ENCODE measurements around the gene LGALS1.
"Not testable (repeated sequence)": the region's sequence is repeated elsewhere in the genome, so short reads cannot be mapped to it uniquely, and the experiment has no call there.

Gene LGALS1

DNA sequence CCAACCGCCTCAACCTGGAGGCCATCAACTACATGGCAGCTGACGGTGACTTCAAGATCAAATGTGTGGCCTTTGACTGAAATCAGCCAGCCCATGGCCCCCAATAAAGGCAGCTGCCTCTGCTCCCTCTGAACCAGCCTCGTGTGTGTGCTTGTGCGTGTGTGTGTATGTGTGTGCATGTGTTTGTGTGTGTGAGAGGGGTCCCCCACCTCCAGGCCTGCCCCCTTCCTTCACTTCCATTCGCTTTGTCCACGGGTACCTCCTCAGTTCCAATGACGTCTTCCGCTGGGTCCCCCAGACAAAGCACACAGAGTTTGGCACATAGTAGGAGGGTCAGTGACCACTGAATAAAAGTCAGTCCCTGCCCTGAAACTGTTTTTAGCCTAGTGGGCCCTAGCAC lies 4.2 kb downstream of the LGALS1 start:
- no peak overlapping the region for H3K4me3 ChIP-seq
- H3K27ac ChIP-seq: peak overlapping the region in 1 of 21 experiments; percentile 16

DNA sequence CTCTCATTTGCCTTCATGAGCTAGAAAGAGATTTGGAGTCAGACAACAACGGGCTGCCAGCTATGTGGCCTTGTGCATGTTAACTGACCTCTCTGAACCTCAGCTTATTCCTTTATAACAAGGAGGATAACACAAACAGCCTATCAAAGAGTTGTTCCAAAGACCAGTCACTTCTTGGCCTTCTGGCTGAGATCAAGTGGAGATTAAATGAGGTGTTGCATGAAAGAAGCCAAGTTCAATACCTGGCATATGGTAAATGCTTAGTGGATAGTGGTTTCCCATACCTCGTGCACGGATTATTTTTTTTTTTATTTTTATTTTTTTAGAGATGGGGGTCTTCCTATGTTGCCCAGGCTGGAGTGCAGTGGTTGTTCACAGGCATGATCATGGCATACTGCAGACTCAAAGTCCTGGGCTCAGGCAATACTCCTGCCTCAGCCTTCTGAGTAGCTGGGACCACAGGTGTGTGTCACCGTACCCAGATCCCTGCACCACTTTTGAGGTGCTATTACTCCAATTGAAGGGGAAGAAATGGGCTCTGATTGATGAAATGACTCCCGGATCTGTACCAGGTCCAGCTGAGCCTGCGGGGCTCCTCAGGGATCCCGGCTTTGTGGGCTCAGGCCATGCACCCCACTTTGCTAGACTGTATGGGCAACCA lies 4.9 kb downstream of the LGALS1 start:
- Histone ChIP-seq H3K4me3 (no peak overlapping the region), H3K27ac (peak overlapping the region in 2 of 21 experiments; percentile 16 to 35)

DNA sequence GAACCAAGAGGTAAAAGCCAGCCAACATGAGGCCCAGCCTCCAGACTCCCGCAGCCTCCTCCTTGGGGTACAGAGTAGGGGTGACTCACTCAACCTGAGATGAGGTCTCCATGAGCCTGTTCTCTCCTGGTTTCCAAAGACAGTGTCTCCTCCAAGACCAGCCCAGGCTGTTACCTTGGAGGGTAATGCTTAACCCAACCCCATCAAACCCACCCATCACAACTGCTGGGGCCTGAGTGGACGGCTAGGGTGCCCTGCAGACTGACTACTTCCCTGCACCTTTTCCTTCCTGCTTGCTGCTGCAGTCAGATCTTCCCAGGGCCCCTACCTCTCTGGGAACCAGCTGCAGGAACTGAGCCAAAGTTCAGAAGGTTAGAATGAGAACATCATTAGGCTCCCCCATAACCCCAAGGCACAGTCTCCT lies 5.6 kb downstream of the LGALS1 start:
- Histone ChIP-seq H3K27ac (peak overlapping the region in 4 of 21 experiments; percentile 9 to 35 (median 26)), H3K4me3 (no peak overlapping the region)

DNA sequence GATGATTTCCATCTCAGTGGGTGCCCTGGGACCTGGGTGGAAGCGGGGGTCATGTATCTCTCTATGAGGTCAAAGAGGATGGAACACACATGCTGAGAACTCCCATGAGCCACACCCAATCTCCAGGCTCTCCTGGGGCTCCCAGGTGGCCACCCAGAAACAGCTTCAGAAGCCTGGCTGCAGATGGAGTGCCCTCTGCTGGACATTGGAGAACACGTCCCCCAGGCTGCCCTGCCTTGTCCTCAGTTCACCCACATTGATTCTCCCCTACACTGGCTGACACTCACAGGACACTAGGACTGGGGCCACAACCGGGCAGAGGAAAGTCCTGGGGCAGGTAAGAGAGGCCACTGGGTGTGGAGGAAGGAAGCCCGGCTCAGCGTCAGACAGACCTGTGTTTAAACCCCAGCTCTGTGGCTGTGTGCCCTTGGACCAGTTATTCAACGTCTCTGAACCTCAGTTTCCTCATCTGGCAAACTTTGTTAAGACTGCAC lies 6.2 kb downstream of the LGALS1 start:
- Histone ChIP-seq H3K4me3 (no peak overlapping the region), H3K27ac (peak overlapping the region in 1 of 21 experiments; percentile 29)

DNA sequence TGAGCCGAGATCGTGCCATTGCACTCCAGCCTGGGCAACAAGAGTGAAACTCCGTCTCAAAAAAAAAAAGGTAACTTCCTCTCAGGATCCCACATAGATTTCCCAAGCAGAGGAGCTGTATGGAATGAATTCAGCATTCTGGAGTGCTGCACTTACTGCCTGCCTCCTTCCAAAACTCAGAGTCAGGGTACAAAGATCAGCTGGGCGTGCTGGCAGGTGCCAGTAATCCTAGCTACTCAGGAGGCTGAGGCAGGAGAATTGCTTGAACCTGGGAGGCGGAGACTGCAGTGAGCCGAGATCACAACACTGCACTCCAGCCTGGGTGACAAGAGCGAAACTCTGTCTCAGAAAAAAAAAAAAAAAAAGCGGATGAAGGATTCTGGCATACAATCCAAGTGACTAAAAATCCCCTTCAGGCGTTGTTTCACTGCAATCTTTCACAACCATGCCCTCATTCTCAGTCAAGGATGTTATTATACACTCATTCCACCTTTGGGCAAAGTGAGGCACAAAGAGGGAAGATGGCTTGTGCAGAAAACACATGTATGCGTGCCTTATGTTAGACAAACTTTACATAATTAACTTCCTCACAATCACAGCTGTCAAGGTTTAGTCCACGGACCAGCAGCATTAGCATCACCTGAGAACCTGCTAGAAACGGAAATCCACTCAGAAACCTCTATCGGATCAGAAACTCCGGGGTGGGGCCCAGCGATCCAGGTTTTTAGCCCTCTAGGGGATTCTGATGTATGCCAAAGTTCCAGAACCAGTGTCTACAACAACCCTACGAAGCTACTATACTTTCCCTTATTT lies 9.6 kb downstream of the LGALS1 start:
- Histone ChIP-seq H3K27ac (peak overlapping the region in 7 of 21 experiments; percentile 44 to 97 (median 90)), H3K4me3 (no peak overlapping the region)

DNA sequence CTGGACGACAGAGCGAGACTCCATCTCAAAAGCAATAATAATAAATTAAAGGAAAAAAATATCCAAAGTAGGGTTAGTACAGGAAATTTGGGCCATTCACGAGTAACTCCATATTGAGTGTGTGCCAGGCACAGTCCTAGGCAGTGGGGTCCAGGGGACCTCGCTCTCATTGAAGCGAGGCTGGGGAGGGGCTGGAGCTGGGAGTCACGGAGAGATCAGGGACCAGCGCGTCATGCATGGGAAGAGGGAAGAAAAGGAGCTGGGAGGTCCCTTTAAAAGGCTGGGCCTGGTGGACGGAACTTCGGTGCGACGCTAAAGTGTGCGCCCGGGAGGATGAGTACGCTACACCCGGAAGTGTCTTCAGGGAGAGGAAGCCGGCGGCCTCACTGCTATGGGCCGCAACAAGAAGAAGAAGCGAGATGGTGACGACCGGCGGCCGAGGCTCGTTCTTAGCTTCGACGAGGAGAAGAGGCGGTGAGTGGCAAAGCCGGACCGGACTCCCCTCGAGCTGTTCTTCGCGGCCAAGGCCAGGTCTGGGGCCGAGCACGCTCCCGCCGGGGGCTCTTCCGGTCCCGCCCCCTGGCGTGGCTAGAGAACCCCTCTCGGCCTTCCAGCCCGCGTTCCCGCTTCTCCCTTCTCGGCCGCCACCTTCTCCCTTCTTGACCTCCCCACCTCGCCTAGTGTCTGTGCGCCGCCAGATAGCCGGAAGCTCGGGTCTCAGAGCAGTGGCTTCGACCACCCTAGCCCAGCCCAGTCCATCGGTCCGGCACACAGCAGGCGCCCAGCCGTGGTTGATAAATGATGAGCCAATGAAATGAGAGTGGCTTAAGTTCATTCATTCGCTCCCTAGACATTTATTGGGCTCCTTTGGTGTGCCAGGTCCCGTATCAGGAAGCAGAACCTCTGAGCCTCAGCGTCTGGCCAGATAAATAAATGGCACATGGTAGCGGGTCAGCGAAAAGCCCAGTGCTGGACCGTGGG lies 10.9 kb downstream of the LGALS1 start, which contains the start of gene NOL12:
NOL12 (plus strand) TSS at position 342 of the 981 bp plus-strand sequence; CDS start at position 392, 50 bp downstream.
- Histone ChIP-seq H3K27ac (peak within 1 kb of the TSS; percentile 66 to 98 (median 93)), H3K4me3 (peak within 1 kb of the TSS; percentile 56 to 93 (median 84))

DNA sequence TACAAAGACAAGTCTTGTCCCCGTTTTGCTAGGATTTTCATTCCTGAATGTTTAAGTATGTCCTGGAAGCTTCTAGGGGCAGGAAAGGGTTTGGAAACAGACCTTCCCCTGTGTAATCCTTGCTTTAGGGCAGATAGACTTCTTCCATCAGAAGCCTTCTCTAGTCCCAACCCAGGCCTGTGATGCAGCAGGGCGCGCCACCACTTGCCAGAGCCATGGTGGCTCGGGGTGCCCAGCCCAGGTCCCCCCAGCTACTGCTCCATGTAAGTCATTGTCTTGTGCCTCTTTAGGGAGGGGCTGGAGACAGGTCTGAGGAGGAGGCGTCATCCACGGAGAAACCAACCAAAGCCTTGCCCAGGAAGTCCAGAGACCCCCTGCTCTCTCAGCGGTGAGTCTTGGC lies 15.0 kb downstream of the LGALS1 start:
- Histone ChIP-seq H3K27ac (peak overlapping the region in 14 of 21 experiments; percentile 24 to 75 (median 62)), H3K4me3 (no peak overlapping the region)

DNA sequence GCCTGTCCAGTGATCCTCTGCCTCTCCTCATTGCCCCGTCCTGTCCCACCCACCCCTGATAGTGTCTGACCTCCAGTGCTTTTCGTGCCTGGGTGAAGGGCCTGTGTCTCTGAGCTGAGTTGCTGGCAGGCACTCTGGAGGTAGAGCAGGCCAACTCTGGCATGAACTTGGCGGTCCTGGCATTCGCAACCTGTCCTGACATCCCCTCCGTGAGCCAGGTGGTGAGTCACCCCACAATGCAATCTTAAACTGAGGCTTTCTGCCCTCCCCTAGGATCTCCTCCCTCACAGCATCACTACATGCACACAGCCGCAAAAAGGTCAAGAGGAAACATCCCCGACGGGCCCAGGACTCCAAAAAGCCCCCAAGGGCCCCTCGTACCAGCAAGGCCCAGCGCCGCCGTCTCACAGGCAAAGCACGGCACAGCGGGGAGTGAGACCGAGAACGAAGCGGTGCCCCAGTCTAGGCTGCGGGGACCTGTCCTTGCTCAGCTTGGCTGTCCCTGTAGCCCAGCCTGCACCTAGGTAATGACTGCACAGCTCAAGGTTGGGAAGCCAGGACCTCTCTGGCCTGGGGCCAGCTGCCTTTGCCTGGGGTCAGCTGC lies 15.6 kb downstream of the LGALS1 start:
- Histone ChIP-seq H3K4me3 (no peak overlapping the region), H3K27ac (peak overlapping the region in 14 of 21 experiments; percentile 24 to 75 (median 62))

DNA sequence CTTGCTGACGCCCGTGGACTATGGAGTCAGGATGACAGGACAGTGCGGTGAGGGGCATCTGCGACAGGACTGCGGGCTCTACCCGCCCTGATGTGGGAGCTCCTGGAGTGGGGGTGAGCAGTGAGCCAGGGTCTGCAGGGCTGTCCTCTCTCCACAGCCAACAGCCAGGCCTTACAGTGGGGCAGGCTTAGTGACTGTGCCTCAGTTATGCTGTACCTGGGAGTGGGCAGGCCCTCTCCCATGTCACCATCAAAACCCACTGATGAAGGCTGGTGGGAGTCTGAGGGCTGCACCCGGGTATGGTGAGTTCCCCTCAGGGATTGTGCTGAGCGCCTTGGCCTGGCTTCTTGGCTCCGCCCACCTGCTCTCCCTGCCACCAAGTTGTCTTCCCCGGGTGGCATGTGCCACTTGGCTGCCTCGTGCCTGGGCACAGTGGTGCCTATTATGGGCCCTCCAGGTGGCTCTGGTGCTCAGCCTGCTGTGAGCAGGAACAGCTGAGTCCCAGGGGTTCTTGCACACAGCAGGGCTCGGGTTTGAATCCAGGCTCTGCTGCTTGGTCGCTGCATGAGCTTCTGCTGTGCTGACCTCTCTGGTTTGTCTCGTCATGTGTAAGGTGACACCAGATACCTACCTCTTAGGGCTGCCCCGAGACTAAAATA lies 17.3 kb downstream of the LGALS1 start:
- H3K27ac ChIP-seq: no peak overlapping the region
- no peak overlapping the region for H3K4me3 ChIP-seq

DNA sequence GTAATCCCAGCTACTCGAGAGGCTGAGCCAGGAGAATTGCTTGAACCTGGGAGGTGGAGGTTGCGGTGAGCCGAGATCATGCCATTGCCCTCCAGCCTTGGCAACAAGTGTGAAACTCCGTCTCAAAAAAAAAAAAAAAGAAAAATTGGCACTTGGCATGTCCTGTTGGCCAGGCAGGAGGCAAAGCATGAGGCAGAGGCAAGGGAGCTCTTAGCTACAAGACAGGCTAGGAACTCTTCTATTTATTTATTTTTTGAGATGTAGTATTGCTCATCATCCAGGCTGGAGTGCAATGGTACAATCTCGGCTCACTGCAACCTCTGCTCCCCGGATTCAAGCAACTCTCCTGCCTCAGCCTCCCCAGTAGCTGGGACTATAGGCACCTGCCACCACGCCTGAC lies 18.7 kb downstream of the LGALS1 start:
- not testable (repeated sequence) for H3K27ac ChIP-seq, H3K4me3 ChIP-seq

DNA sequence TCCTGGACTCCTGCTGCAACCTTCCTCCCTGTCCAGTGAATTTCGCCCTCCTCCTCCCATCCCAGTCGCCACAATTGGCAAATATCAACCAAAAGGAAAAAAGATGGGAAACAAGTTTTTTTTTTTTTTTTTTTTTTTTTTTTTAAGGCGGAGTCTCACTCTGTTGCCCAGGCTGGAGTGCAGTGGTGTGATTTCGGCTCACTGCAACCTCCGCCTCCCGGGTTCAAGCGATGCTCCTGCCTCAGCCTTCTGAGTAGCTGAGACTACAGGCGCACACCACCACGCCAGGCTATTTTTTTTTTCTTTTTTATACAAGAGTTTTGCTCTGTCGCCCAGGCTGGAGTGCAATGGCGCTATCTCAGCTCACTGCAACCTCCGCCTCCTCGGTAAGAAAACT lies 20.8 kb downstream of the LGALS1 start:
- peak overlapping the region in 1 of 21 experiments; percentile 18 for H3K27ac ChIP-seq
- H3K4me3 ChIP-seq: not testable (repeated sequence)

DNA sequence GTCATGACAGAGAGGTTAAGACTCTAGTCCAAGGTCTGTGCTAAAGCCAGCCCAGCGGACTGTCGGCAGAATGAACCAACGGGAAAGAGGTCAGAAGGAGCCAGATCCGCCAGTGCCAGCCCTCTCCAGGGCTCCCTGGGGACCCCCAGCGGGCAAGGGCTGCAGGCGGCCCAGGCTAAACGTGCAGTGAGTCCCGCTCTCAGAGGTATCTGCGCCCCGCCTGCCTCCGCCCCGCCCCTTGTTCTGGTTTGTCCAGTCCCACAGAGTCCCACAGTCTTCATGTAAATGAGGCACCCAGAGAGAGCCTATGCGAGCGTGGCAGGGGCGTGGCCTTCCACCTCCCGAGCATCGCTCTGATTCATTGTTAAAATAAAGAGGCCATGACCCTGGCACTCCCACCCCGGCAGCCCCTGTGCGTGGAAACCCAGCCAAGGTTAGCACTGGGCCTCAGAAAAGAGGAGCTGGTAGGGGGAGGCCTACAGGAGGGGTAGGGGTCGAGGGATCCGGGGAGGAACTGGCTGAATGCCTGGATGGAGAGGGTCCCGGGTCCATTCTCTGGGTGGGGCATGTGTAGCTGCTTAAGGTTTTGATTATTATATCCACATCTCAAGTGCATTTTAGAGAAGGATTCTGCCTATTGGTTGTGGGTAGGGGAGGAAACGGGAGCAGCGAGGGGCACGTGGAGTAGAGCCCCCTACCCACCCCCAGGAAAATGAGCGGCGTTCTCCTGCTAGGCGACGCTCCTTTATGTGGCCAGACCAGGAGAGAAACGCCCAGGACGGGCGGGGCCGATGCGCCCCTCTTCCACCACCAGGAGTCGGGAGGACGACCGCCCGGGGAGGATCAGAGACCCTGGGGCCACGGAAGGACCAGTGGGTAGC lies 21.5 kb downstream of the LGALS1 start, which contains the start of gene TRIOBP:
TRIOBP (plus strand) TSS at position 392 of the 881 bp plus-strand sequence. CDS start 4,318 bp downstream, outside the sequence.
- Histone ChIP-seq H3K4me3 (peak within 1 kb of the TSS in 1 of 7 experiments; percentile 4), H3K27ac (peak within 1 kb of the TSS in 3 of 21 experiments; percentile 1 to 32 (median 18))

DNA sequence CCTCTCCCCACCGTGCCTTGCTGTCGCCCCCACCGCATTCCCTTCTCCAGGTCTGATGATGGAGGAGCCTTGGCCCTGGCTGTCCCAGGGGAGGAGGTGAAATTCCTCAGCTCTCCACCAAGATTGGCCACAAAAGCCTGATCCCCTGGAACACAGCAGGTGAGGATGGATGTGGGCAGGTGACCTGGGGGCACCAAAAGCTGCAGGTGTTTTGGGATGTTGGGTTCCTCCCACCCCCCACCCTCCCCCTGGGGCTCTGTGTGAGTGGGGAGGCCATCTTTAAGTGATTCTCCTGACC lies 22.1 kb downstream of the LGALS1 start:
- no peak overlapping the region for H3K4me3 ChIP-seq

DNA sequence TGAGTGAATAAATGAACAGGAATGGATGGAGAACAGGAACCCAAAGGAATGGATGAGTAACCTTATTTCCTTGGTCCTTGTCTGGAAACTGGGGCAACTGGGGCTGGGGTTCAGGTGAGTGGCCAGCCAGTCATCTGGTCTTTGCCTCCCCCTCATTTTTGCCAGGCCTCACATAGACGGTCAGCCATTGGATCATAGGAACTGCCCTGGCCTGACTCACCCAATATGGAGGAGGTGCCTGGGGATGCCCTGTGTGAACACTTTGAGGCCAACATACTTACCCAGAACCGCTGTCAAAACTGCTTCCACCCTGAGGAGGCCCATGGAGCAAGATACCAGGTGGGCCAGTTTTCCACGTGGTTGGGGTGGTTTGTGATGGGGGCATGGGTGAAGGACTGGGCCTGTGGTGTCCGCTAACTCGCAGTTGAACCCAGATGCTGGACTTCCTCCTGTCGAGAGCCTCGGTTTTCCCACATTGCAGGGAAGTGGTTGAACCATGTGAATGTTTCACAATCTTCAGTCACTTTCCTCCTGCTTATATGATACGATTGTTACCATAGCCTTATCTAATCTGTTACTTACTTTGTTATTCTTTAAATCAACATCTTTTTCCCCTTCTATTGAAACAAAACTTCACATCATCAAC lies 25.8 kb downstream of the LGALS1 start:
- Histone ChIP-seq H3K4me3 (no peak overlapping the region), H3K27ac (no peak overlapping the region)

More for the DNA sequence above, 22.1 kb downstream of the LGALS1 start:
- peak overlapping the region in 1 of 21 experiments; percentile 9 for H3K27ac ChIP-seq

DNA sequence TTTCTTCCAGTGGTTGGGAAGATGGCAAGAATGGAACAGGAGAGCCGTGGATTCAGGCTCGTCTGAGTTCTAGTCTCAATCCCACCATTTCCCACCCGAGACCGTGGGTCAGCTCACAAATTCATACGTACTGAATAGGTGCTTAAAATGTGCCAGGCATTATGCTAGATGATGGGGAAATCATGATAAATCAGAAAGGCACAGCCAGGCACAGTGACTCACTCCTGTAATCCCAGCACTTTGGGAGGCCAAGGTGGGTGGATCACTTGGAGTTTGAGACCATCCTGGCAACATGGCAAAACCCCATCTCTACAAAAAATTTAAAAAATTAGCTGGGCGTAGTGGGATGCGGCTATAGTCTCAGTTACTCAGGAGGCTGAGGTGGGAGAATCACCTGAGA lies 28.5 kb downstream of the LGALS1 start:
- Histone ChIP-seq H3K27ac (no peak overlapping the region), H3K4me3 (no peak overlapping the region)

DNA sequence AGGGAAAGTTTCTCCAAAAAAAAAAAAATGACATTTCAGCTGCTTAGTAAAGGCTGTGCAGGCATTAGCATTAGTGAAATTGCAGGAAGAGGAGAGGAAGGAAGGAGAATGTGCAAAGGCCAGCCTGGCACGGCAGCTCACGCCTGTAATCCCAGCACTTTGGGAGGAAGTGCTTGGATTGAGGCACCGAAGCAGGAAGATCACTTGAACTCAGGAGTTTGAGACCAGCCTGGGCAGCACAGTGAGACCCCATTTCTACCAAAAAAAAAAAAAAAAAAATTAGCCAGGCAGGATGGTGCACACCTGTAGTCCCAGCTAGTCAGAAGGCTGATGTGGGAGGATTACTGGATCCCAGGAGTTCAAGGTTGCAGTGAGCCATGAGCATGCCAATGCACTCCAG lies 29.2 kb downstream of the LGALS1 start:
- H3K4me3 ChIP-seq: no peak overlapping the region
- no peak overlapping the region for H3K27ac ChIP-seq

DNA sequence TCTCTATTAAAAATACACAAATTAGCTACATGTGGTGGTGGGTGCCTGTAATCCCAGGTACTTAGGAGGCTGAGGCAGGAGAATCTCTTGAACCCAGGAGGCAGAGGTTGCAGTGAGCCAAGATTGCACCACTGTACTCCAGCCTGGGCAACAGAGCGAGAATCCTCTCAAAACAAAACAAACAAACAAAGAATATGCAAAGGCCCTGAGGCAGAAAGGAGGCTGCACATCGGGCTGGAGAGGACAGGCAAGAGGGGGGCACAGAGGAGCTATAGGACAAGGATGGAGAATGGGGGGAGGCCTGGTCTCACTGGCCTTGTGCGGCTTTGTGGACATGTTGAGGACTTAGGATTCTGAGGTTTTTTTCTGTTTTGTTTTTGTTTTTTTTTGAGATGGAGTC lies 29.8 kb downstream of the LGALS1 start:
- Histone ChIP-seq H3K27ac (no peak overlapping the region), H3K4me3 (no peak overlapping the region)
